RPMI7951 (cell line): Measurements from ENCODE around the gene BOK. TPM values are rescaled to one million over a fixed set of nuclear protein-coding genes. Genes with fewer than 3 reads are reported as not detected.
A peak's percentile ranks its signal among the peaks of the same experiment; 100 is the strongest.
"Not testable (repeated sequence)": the region's sequence is repeated elsewhere in the genome, so short reads cannot be mapped to it uniquely, and the experiment has no call there.

ENCODE experiments used
- DNase-seq: peaks from one replicate; pipeline ENCODE4 v3.0.0-alpha.2; 2012; ENCODE audit warnings: low read depth
- total RNA-seq: library from RNA; depleted of rRNA; stranded (reverse); fragments of >200 nt; shearing (Covaris generic); gene quantifications from 2 replicates; pipeline ENCODE4 v1.2.3, GENCODE V29; 2014

Gene BOK
- total RNA-seq, 1 experiment from 2014 or later, result 13.2 TPM

- peak; percentile 36 for DNase-seq
These were observed 13.5 kb downstream of the BOK start for GRCh38 chr2:241571821-241572620.

DNA sequence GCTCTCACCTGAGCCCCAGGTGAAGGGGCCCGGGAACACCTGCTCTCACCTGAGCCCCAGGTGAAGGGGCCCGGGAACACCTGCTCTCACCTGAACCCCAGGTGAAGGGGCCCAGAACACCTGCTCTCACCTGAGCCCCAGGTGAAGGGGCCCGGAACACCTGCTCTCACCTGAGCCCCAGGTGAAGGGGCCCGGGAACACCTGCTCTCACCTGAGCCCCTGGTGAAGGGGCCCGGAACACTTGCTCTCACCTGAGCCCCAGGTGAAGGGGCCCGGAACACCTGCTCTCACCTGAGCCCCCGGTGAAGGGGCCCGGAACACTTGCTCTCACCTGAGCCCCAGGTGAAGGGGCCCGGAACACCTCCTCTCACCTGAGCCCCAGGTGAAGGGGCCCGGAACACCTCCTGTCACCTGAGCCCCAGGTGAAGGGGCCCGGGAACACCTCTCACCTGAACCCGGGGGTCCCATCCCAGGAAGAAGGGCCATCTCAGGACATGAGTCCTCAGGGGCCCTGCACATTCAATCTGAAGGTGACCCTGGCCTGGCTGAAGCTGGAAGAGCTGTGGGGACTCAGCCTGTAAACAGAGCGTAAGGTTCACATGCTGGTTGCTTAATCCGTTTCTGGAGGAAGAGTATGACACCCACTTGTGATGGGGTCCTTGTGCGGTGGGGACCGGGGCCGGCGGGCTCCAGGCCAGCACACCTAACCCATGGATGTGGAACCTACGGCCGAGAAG is 14.5 kb downstream of the BOK start:
- DNase-seq, result not testable (repeated sequence)

DNA sequence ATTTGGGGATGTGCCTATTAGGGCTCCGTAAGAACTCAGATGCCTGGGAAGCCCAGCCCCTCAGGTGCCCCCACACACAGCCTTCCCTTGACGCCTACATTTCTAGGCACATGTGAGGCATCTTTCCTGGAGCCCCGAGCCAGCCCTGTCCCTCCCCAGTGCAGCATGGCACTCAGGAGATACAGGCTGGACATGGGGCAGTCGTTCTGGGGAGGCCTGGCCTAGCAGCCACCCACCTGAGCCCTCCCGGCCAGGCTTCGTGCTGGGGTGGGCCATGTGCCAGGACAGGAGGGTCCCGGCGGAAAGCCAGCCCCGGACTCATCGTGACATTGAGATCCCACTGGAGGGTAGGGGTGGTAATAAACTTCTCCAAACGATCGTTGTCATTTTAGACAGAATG is 15.2 kb downstream of the BOK start:
- no peak for DNase-seq

GRCh38 chr2:241574911-241575623 is 16.5 kb downstream of the BOK start:
- DNase-seq, result no peak

DNA sequence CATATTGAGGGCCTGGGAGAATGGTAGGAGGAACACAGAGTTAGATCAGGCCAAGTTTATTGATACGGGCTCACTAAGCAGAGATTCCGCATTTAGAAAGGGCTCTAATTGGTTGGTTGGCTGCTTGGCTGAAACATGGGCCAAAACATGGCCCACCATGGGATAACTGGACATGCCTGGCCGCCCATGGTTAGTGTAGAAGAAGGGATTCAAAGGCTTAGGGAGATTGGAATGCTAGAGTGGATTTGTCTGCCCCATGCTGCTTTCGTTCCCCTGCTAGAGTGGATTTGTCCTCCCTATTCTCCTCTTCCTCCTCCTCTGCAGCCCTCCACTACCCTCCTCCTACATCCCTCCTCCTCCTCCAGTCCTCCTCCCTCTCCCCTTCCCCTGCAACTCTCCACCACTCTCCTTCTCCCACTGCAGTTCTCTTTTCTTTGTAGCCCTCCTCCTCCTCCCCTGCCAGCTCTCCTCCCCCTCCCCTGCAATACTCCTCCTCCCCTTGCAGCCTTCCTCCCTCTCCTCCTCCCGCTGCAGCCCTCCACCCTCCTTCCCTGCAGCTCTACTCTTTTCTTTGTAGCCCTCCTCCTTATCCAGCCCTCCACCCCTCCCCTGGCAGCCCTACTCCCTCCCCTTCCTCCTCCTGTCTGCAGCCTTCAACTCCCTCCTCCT is 17.2 kb downstream of the BOK start:
- no peak for DNase-seq

DNA sequence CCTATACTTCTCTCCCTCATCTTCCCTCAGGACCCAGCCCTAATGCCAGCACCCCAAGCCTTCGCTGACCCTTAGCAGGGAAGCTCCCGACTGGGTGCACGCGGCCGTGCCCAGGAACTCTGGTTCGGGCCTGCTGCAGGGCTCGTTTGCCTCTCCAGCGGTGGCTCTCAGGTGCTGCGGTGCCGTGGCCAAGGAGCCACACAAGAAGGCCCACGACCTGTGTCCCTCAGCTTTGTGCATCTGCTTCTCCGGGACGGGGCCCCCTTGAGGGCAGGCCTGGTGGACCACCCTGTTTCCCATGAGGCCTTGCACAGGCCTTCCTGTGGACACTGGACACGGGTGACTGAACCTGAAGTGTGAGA is 17.7 kb downstream of the BOK start:
- DNase-seq, result no peak

- DNase-seq, result no peak
These were observed 19.0 kb downstream of the BOK start for GRCh38 chr2:241577413-241578122.

GRCh38 chr2:241579281-241579680 is 20.7 kb downstream of the BOK start:
- no peak for DNase-seq

- DNase-seq, result no peak
These were observed 23.8 kb downstream of the BOK start for GRCh38 chr2:241582328-241582727.

- no peak for DNase-seq
These were observed 24.3 kb downstream of the BOK start for GRCh38 chr2:241582806-241583205.

DNA sequence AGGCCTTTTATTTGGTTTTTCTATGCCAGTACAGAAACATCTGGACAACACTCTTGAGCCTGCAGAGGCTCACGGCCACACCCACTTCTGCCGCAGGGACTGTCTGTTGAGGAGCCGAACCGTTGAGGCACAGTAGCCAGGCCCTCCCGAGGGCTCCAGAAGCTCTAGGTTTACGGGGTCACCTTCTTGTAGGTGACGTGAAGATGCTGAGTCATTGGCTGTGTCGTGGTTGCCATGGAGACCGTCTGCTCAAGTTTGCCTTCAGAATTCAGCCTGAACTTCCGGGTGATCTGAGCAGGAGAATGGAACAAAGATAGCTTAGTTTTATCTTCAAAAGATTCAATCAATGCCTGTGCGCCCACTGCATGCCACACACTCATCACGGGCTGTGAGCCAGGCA is 25.9 kb downstream of the BOK start:
- DNase-seq, result peak; percentile 41

- DNase-seq, result no peak
These were observed 28.2 kb downstream of the BOK start for GRCh38 chr2:241586564-241587264.

- DNase-seq, result not testable (repeated sequence)
These were observed 31.3 kb downstream of the BOK start for GRCh38 chr2:241589863-241590262.

DNA sequence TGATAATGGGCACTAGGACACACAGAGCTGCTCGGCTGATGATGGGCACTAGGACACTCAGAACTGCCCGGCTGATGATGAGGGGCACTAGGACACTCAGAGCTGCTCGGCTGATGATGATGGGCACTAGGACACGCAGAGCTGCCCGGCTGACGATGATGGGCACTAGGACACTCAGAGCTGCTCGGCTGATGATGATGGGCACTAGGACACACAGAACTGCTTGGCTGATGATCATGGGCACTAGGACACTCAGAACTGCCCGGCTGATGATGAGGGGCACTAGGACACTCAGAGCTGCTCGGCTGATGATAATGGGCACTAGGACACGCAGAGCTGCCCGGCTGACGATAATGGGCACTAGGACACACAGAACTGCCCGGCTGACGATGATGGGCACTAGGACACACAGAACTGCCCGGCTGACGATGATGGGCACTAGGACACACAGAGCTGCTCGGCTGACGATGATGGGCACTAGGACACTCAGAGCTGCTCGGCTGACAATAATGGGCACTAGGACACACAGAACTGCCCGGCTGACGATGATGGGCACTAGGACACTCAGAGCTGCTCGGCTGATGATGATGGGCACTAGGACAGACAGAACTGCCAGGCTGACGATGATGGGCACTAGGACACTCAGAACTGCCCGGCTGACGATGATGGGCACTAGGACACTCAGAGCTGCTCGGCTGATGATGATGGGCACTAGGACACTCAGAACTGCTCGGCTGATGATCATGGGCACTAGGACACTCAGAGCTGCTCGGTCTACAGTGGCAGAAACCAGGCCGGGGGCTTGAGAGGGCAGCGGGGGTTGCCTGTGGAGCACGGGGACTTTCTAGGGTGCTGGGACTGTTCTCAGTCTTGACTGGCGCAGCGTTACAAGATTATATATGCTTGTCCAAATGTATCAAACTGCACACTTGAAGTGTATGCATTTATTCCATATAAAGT is 32.2 kb downstream of the BOK start:
- not testable (repeated sequence) for DNase-seq

DNA sequence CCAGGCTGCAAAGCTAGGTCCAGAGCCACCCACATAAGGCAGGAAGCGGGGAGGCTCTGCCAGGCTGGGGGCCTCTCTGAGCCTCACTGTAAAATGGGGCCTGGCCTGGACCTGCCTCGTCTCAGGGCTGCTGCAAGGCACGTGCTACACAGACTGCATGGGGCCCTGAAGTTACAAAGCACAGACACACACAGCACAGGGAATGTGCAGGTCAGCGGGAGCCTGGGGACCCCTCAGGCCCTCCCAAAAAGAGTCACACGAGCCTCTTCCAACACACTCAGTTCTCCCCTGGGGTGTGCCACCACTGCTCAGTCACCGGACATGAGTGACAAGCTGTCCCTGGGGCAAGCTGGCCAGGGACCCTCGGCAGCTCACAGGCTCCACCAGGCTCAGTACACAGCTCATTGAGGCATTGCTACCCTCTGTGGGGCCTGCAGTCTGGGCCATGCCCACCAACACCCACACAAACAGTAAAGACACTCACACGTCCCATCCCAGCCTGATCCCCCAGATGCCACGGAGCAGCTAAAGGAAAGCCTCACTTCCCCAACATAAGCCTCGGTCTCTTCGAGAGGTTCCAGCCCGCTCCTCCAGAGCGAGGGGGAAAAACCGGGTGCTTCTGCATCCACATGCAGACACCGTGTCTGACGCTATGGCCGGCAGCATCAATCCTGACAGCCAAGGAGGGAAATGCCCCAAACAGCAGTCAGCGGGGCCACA is 33.7 kb downstream of the BOK start:
- DNase-seq, result no peak

- no peak for DNase-seq
These were observed 34.7 kb downstream of the BOK start for GRCh38 chr2:241593271-241593670.

- DNase-seq, result no peak
These were observed 37.1 kb downstream of the BOK start for GRCh38 chr2:241595600-241596140.

GRCh38 chr2:241597561-241597960 is 39.0 kb downstream of the BOK start:
- DNase-seq, result no peak

- no peak for DNase-seq
These were observed 39.5 kb downstream of the BOK start for GRCh38 chr2:241598061-241598460.
